ENCODE measurements around the gene VWA8.

Gene VWA8

DNA sequence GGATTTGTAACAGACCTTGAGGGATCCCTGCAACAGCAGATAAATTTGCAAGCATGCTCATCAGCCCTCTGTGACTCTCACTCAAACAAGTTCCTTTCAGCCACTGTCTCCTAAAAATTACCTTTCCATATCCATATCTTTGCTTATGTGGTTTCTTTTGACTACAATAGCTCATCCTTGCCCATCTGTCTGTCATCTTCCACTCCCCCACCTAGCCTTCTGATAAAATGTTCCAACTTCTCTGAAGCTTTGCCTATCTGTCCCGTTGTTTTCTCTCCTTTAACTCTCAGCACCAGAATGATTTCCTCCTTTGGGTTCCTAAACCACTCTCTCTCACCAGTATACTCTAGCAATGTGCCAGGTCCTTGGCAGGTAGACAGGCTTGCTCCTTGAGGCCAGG is 194.5 kb downstream of the VWA8 start:
- TF ChIP-seq, protein P1, sequence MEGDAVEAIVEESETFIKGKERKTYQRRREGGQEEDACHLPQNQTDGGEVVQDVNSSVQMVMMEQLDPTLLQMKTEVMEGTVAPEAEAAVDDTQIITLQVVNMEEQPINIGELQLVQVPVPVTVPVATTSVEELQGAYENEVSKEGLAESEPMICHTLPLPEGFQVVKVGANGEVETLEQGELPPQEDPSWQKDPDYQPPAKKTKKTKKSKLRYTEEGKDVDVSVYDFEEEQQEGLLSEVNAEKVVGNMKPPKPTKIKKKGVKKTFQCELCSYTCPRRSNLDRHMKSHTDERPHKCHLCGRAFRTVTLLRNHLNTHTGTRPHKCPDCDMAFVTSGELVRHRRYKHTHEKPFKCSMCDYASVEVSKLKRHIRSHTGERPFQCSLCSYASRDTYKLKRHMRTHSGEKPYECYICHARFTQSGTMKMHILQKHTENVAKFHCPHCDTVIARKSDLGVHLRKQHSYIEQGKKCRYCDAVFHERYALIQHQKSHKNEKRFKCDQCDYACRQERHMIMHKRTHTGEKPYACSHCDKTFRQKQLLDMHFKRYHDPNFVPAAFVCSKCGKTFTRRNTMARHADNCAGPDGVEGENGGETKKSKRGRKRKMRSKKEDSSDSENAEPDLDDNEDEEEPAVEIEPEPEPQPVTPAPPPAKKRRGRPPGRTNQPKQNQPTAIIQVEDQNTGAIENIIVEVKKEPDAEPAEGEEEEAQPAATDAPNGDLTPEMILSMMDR (IDR thresholded peaks at IDR 0.05; ENCODE audit: low read depth, low read length) = no peak
- DNase-seq = no peak
- Histone ChIP-seq H3K4me3 (ENCODE audit: low read depth, low read length) (no peak overlapping the region), H3K36me3 (no peaks in the 10 kb centered on the region; the same call in 1 of the 2 replicates), H3K27me3 (no peaks in the 10 kb centered on the region), H3K9me3 (no peaks in the 10 kb centered on the region), H3K4me1 (0 out of 2 replicates have a peak, but pooled peaks cover 5% of the 10 kb centered on the region)

GRCh38 chr13:41765813-41766212 is 195.1 kb downstream of the VWA8 start:
- H3K36me3 ChIP-seq = no peaks in the 10 kb centered on the region; the same call in 1 of the 2 replicates
- no peaks in the 10 kb centered on the region for H3K27me3 ChIP-seq
- H3K4me1 ChIP-seq = 0 out of 2 replicates have a peak, but pooled peaks cover 5% of the 10 kb centered on the region
- H3K9me3 ChIP-seq = no peaks in the 10 kb centered on the region
- TF ChIP-seq, protein P1 (IDR thresholded peaks at IDR 0.05; ENCODE audit: low read depth, low read length) = no peak
- no peak overlapping the region for H3K4me3 ChIP-seq (ENCODE audit: low read depth, low read length)
- DNase-seq = no peak

GRCh38 chr13:41765020-41765419 is 195.9 kb downstream of the VWA8 start:
- no peaks in the 10 kb centered on the region for H3K27me3 ChIP-seq
- no peaks in the 10 kb centered on the region for H3K9me3 ChIP-seq
- no peak overlapping the region for H3K4me3 ChIP-seq (ENCODE audit: low read depth, low read length)
- no peak for DNase-seq
- 0 out of 2 replicates have a peak, but pooled peaks cover 5% of the 10 kb centered on the region for H3K4me1 ChIP-seq
- TF ChIP-seq, protein P1 (IDR thresholded peaks at IDR 0.05; ENCODE audit: low read depth, low read length) = no peak
- H3K36me3 ChIP-seq = peaks cover under 1% of the 10 kb centered on the region

- no peaks in the 10 kb centered on the region for H3K9me3 ChIP-seq
- TF ChIP-seq, protein P1 (IDR thresholded peaks at IDR 0.05; ENCODE audit: low read depth, low read length) = no peak
- 0 out of 2 replicates have a peak, but pooled peaks cover 5% of the 10 kb centered on the region for H3K4me1 ChIP-seq
- DNase-seq = no peak
- H3K27me3 ChIP-seq = no peaks in the 10 kb centered on the region
- no peak overlapping the region for H3K4me3 ChIP-seq (ENCODE audit: low read depth, low read length)
- H3K36me3 ChIP-seq = peaks cover 5% of the 10 kb centered on the region
Observed at GRCh38 chr13:41764558-41764957, 196.4 kb downstream of the VWA8 start.

DNA sequence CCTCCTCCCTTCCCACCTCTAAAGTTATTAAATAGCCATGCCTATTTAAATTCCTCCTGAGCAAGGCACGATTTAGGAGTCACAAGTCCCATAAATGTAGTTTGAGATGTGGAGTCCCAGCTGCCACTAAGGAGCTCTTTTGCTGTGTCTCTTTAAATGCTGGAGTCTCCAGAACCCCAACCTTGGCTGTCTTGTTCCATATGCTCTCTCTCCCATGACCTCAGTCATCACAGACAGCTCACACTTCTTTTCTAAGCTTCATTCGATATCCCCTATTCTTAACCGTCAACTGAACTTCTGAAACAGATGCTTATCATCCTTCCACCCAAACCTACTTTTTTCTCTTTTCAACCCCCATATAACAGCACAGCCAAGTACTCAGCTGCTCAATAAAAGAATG is 197.1 kb downstream of the VWA8 start:
- TF ChIP-seq, protein P1 (IDR thresholded peaks at IDR 0.05; ENCODE audit: low read depth, low read length) = no peak
- Histone ChIP-seq H3K4me1 (0 out of 2 replicates have a peak, but pooled peaks cover 5% of the 10 kb centered on the region), H3K27me3 (no peaks in the 10 kb centered on the region), H3K9me3 (no peaks in the 10 kb centered on the region), H3K4me3 (ENCODE audit: low read depth, low read length) (no peak overlapping the region), H3K36me3 (peaks cover 7% of the 10 kb centered on the region)
- no peak for DNase-seq

DNA sequence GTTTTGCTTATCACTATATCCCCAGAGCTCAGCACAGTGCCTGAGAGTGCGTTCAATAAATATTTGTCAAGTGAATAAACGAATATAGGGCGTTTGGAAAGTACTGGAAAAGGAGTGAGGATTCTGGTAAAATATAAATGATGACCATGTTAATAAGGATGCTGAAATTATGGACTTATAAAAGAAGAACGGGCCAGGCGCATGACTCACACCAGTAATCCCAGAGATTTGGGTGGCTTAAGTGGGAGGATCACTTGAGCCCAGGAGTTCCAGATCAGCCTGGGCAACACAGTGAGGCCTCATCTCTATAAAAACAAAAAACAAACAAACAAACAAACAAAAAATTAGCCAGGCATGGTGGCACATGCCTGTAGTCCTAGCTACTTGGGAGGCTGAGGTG is 198.1 kb downstream of the VWA8 start:
- H3K9me3 ChIP-seq = no peaks in the 10 kb centered on the region
- DNase-seq = no peak
- TF ChIP-seq, protein P1 (IDR thresholded peaks at IDR 0.05; ENCODE audit: low read depth, low read length) = no peak

More for the DNA sequence above, 198.1 kb downstream of the VWA8 start:
- Histone ChIP-seq H3K4me3 (ENCODE audit: low read depth, low read length) (no peak overlapping the region), H3K36me3 (peaks cover 9% of the 10 kb centered on the region), H3K4me1 (0 out of 2 replicates have a peak, but pooled peaks cover under 1% of the 10 kb centered on the region), H3K27me3 (no peaks in the 10 kb centered on the region)
